Measurements from ENCODE around the gene ZNF750.

The ZNF750 gene

DNA sequence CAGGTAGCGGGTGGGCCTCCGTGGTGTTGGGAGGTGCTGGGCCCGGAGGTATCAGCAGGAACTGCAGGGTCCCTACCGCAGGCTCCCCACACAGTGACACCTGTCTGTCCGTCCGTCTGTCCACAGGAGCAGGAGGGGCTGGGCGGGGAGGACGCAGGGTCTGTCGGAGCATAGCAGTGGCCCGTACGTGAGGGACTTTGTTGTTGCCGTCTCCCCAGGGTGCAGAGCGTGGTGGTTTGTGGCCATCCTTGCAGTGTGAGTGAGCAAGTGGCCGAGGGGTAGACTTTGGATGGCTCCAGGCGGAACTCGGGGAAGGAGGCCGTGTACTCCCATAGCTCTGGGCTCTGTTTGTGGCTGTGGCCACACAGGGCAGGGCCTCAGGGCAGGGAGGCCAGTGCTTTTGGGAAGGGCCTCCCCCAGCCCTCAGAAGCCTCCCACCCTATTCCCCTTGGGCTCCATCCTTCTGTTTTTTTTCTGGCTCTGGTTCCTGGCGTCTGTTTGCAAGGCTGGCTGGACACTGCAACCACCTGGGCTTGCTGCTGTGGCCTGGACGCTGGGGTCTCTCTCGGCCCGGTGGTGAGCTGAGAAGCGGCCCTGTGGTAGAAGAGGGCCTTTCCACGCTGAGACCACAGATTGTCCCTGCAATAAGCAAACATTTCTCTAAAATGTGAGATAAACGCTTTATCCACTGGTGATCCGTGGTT is 41.0 kb upstream of the ZNF750 start:
- Histone ChIP-seq H3K4me1 (ENCODE audit: control insufficient read depth, low read depth, low read length) (peaks cover 10% of the 10 kb centered on the region), H3K9me3 (ENCODE audit: control insufficient read depth, low read depth, low read length) (no peaks in the 10 kb centered on the region), H3K4me3 (ENCODE audit: low read length) (no peak overlapping the region), H3K9ac (ENCODE audit: low read length) (no peak overlapping the region), H3K27ac (ENCODE audit: low read length) (no peak overlapping the region), H3K36me3 (ENCODE audit: control insufficient read depth, low read depth, low read length) (no peaks in the 10 kb centered on the region), H3K27me3 (ENCODE audit: control insufficient read depth, insufficient read depth, low read length) (no peaks in the 10 kb centered on the region)

DNA sequence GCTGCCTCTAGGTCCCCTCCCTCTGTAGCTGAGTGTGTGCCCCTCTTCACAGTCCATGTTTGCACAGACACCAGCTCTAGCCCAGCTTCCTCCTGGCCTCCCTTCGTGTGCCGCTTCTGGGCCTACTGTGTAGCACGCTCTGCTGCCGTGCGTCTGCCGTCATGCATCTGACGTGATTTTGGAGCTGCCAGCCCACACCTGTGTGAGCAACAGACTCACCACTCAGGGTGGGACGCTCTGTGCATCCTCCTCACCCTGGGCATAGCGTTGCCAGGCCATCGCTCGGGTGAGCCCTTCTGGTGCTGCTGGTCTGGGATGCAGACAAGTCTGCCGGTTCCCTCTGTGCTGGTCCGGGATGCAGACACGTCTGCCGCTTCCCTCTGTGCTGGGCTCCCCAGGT is 39.4 kb upstream of the ZNF750 start:
- Histone ChIP-seq H3K4me1 (ENCODE audit: control insufficient read depth, low read depth, low read length) (peaks cover 15% of the 10 kb centered on the region), H3K4me3 (ENCODE audit: low read length) (no peak overlapping the region)

GRCh38 chr17:82878527-82878926 is 38.7 kb upstream of the ZNF750 start:
- Histone ChIP-seq H3K36me3 (ENCODE audit: control insufficient read depth, low read depth, low read length) (no peaks in the 10 kb centered on the region), H3K9me3 (ENCODE audit: control insufficient read depth, low read depth, low read length) (no peaks in the 10 kb centered on the region), H3K9ac (ENCODE audit: low read length) (no peak overlapping the region), H3K4me3 (ENCODE audit: low read length) (no peak overlapping the region), H3K27ac (ENCODE audit: low read length) (no peak overlapping the region), H3K27me3 (ENCODE audit: control insufficient read depth, insufficient read depth, low read length) (no peaks in the 10 kb centered on the region), H3K4me1 (ENCODE audit: control insufficient read depth, low read depth, low read length) (peaks cover 15% of the 10 kb centered on the region)

More for the DNA sequence above, 39.4 kb upstream of the ZNF750 start:
- H3K36me3 ChIP-seq (ENCODE audit: control insufficient read depth, low read depth, low read length) = no peaks in the 10 kb centered on the region
- H3K9ac ChIP-seq (ENCODE audit: low read length) = no peak overlapping the region
- no peaks in the 10 kb centered on the region for H3K27me3 ChIP-seq (ENCODE audit: control insufficient read depth, insufficient read depth, low read length)
- no peaks in the 10 kb centered on the region for H3K9me3 ChIP-seq (ENCODE audit: control insufficient read depth, low read depth, low read length)
- no peak overlapping the region for H3K27ac ChIP-seq (ENCODE audit: low read length)

- H3K27me3 ChIP-seq (ENCODE audit: control insufficient read depth, insufficient read depth, low read length) = no peaks in the 10 kb centered on the region
- peaks cover 15% of the 10 kb centered on the region for H3K4me1 ChIP-seq (ENCODE audit: control insufficient read depth, low read depth, low read length)
- no peak overlapping the region for H3K4me3 ChIP-seq (ENCODE audit: low read length)
- H3K36me3 ChIP-seq (ENCODE audit: control insufficient read depth, low read depth, low read length) = peaks cover 6% of the 10 kb centered on the region
- no peak overlapping the region for H3K9ac ChIP-seq (ENCODE audit: low read length)
- no peak overlapping the region for H3K27ac ChIP-seq (ENCODE audit: low read length)
- H3K9me3 ChIP-seq (ENCODE audit: control insufficient read depth, low read depth, low read length) = no peaks in the 10 kb centered on the region
These were observed 37.0 kb upstream of the ZNF750 start for GRCh38 chr17:82876602-82877379.

DNA sequence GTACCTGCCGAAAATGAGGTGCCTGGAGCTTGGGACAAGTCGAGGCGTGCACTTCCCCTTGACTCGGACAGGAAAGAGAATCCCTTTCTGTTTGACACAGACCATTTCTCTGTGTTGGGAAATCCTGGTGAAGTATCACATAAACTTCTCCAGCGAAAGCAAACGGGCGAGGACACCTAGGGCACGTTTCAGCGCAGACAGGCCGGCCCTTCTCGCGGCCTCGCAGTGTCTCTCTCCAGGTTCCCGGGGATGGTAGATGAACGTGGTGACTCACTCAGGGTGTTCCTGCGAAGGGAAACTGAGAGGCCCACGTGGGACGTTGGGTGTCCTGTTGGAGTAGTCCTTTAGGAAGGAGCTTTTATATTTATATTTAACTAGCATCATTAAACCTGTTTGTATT is 36.3 kb upstream of the ZNF750 start:
- Histone ChIP-seq H3K27ac (ENCODE audit: low read length) (no peak overlapping the region), H3K36me3 (ENCODE audit: control insufficient read depth, low read depth, low read length) (peaks cover 7% of the 10 kb centered on the region), H3K4me1 (ENCODE audit: control insufficient read depth, low read depth, low read length) (peaks cover 11% of the 10 kb centered on the region), H3K27me3 (ENCODE audit: control insufficient read depth, insufficient read depth, low read length) (no peaks in the 10 kb centered on the region), H3K4me3 (ENCODE audit: low read length) (no peak overlapping the region), H3K9me3 (ENCODE audit: control insufficient read depth, low read depth, low read length) (no peaks in the 10 kb centered on the region), H3K9ac (ENCODE audit: low read length) (no peak overlapping the region)

- Histone ChIP-seq H3K27ac (ENCODE audit: low read length) (no peak overlapping the region), H3K4me1 (ENCODE audit: control insufficient read depth, low read depth, low read length) (peaks cover 11% of the 10 kb centered on the region), H3K9ac (ENCODE audit: low read length) (no peak overlapping the region), H3K4me3 (ENCODE audit: low read length) (no peak overlapping the region), H3K36me3 (ENCODE audit: control insufficient read depth, low read depth, low read length) (peaks cover 14% of the 10 kb centered on the region), H3K27me3 (ENCODE audit: control insufficient read depth, insufficient read depth, low read length) (no peaks in the 10 kb centered on the region), H3K9me3 (ENCODE audit: control insufficient read depth, low read depth, low read length) (no peaks in the 10 kb centered on the region)
These were observed 35.6 kb upstream of the ZNF750 start for GRCh38 chr17:82875407-82875856.

DNA sequence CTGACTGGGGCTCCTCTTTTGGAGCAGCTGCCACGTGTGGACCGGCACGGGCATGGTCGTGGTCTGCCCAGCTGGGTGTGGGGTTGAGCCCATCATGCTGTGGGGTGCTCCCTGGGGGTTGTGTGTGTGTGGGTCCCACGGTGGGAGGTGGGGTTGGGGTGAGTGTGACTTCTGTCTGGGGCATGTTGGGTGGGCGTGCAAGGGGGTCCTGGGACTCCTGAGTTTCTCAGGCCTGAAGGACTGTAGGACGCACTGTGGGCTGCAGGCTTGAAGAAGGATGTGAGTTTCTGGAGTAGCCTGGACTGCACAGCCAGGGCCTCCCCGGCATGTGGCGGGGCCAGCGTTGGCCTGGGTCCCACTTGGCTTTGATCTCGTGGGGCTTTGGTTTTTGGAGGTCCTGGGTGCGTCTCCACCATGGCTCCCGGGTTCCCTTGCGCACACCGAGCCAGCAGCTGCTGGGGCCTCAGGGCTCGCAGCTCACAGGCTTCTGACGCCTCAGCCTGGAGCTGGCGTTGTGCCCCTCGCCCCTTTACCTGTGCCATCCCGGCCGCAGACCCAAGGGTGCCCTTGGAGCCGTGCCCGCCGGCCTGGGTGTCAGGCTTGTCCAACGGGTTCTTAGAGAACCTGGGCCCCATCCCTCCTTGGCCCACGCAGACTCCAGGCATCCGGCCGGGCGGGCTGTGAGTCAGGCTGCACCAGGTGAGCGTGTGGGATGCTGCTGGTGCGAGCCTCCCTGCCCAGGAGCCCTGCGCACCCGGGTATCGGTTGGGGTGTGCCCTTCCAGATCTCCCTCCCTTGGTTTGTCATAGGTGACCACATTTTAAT is 34.4 kb upstream of the ZNF750 start:
- H3K9me3 ChIP-seq (ENCODE audit: control insufficient read depth, low read depth, low read length) = no peaks in the 10 kb centered on the region
- H3K27ac ChIP-seq (ENCODE audit: low read length) = no peak overlapping the region
- peaks cover 20% of the 10 kb centered on the region for H3K36me3 ChIP-seq (ENCODE audit: control insufficient read depth, low read depth, low read length)
- H3K4me1 ChIP-seq (ENCODE audit: control insufficient read depth, low read depth, low read length) = peaks cover 11% of the 10 kb centered on the region
- H3K9ac ChIP-seq (ENCODE audit: low read length) = no peak overlapping the region
- H3K4me3 ChIP-seq (ENCODE audit: low read length) = no peak overlapping the region
- H3K27me3 ChIP-seq (ENCODE audit: control insufficient read depth, insufficient read depth, low read length) = no peaks in the 10 kb centered on the region

DNA sequence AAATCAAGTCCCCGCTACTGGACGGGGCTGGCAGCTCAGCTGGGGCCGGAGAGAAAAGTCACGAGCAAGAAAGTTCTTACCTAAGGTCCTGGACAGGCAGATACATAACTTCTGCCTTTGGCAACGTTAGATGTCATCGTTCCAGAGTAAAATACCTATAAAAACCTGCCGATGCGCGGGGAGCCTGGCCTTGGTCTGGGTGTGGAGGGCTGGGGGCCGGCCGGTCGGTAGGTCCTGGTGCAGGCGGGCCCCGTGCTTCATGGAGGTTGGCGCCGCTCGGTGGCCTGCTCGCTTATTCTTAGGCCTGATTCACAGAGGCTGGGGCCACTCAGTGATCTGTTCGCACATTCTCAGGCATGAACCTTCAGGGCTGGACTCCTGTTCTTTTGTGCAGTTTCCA is 33.7 kb upstream of the ZNF750 start:
- H3K4me3 ChIP-seq (ENCODE audit: low read length) = no peak overlapping the region
- no peaks in the 10 kb centered on the region for H3K9me3 ChIP-seq (ENCODE audit: control insufficient read depth, low read depth, low read length)
- H3K27ac ChIP-seq (ENCODE audit: low read length) = no peak overlapping the region
- peaks cover 11% of the 10 kb centered on the region for H3K4me1 ChIP-seq (ENCODE audit: control insufficient read depth, low read depth, low read length)
- no peaks in the 10 kb centered on the region for H3K27me3 ChIP-seq (ENCODE audit: control insufficient read depth, insufficient read depth, low read length)
- peaks cover 20% of the 10 kb centered on the region for H3K36me3 ChIP-seq (ENCODE audit: control insufficient read depth, low read depth, low read length)
- H3K9ac ChIP-seq (ENCODE audit: low read length) = no peak overlapping the region

DNA sequence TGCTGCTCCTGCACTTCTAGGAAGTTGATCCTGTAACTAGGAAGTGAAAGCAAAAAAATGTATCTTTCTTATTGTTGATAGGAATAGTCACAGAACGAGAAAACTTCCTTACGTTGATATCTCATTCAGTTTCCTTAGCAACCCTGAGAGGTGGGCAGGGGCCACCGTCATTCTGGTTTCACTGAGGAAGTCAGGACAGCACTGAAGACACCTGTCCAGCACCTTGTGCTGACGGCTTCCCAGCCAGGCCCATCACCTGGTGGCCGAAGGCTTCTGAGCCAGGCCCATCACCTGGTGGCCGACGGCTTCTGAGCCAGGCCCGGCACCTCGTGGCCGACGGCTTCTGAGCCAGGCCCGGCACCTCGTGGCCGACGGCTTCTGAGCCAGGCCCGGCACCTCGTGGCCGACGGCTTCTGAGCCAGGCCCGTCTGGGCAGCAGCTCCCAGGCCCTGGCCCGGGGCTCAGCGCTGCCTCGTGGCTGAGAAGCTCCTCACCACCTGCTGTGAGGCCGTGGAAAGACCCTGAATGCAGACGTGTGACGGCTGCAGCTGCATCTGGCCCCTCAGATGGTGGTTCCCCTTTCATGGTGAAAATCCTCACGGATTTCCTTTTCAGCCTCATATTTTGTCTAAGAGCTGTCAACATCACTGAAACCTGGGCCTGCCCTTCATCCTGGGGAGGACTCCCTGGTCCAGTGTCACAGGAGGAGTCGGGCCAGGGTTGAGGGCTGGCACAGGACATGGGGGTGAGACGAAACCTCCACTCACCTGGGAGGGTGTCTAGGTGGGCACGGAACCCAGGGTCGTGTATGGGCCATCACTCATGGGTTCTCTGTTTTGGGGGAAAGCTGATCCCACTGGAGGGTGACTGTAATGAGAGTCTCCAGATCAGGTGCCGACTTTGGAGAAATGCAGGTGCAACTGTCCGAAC is 33.0 kb upstream of the ZNF750 start:
- Histone ChIP-seq H3K9me3 (ENCODE audit: control insufficient read depth, low read depth, low read length) (no peaks in the 10 kb centered on the region), H3K27ac (ENCODE audit: low read length) (no peak overlapping the region), H3K9ac (ENCODE audit: low read length) (no peak overlapping the region), H3K36me3 (ENCODE audit: control insufficient read depth, low read depth, low read length) (peaks cover 20% of the 10 kb centered on the region), H3K27me3 (ENCODE audit: control insufficient read depth, insufficient read depth, low read length) (no peaks in the 10 kb centered on the region), H3K4me1 (ENCODE audit: control insufficient read depth, low read depth, low read length) (peaks cover 11% of the 10 kb centered on the region), H3K4me3 (ENCODE audit: low read length) (no peak overlapping the region)

DNA sequence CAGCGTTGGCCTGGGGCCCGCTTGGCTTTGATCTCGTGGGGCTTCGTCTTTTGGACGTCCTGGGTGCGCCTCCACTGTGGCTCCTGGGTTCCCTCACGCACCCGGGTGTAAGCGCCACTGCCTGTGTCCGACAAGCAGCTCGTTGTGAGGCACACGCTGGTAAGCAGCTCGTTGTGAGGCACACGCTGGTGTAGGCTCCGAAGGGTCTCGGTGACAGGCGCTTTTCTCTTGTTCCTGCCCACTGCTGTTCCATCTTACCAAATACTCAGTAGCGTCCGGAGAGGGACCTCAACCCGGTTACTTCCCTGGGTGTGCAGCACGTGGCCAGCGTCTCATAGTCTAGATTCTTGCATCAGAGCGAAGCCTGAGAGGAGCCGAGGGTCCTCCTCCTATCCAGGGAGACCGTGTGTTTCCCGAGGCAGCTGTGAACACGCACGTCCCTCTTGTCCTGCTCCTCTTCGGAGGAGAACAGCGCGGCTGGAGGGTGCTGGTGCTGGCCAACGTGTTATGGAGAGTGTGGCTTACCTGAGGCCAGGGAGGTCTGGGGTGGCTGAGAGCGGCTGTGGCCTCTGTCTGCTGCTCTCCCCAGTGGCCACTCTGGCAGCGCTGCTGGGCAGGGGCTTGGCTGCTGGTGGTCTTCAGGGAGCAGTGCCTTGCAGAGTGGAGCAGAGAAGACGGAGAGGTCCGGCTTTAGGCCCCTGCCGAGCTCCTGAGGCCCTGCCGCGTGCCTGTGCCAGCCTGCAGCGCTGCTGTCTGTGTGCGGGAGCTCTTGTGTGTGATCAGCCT is 32.1 kb upstream of the ZNF750 start:
- Histone ChIP-seq H3K27me3 (ENCODE audit: control insufficient read depth, insufficient read depth, low read length) (no peaks in the 10 kb centered on the region), H3K4me3 (ENCODE audit: low read length) (no peak overlapping the region)

More for the DNA sequence above, 32.1 kb upstream of the ZNF750 start:
- Histone ChIP-seq H3K36me3 (ENCODE audit: control insufficient read depth, low read depth, low read length) (peaks cover 20% of the 10 kb centered on the region), H3K27ac (ENCODE audit: low read length) (no peak overlapping the region), H3K9ac (ENCODE audit: low read length) (no peak overlapping the region), H3K4me1 (ENCODE audit: control insufficient read depth, low read depth, low read length) (peaks cover 11% of the 10 kb centered on the region), H3K9me3 (ENCODE audit: control insufficient read depth, low read depth, low read length) (no peaks in the 10 kb centered on the region)

Measured in iPS-18a (cell line).